Choroid plexus epithelial cell (primary cell): ENCODE results near the gene STAB2.

Experiments
- DNase-seq: peaks from one replicate; pipeline ENCODE4 v3.0.0-alpha.2; 2010; ENCODE audit warnings: low read depth
- H3K4me3 ChIP-seq: 2 replicates; pipeline ENCODE4 v1.5.1; 2011; ENCODE audit warnings: low read depth, mild to moderate bottlenecking, control low read depth, low read length, moderate library complexity
- TF ChIP-seq, protein P1 (sequence below): conservative IDR thresholded peaks from 2 replicates; pipeline ENCODE4 v1.5.1; 2011; ENCODE audit warnings: low read depth, mild to moderate bottlenecking, control low read depth, inconsistent platforms, low read length, moderate library complexity

STAB2 gene, protein sequence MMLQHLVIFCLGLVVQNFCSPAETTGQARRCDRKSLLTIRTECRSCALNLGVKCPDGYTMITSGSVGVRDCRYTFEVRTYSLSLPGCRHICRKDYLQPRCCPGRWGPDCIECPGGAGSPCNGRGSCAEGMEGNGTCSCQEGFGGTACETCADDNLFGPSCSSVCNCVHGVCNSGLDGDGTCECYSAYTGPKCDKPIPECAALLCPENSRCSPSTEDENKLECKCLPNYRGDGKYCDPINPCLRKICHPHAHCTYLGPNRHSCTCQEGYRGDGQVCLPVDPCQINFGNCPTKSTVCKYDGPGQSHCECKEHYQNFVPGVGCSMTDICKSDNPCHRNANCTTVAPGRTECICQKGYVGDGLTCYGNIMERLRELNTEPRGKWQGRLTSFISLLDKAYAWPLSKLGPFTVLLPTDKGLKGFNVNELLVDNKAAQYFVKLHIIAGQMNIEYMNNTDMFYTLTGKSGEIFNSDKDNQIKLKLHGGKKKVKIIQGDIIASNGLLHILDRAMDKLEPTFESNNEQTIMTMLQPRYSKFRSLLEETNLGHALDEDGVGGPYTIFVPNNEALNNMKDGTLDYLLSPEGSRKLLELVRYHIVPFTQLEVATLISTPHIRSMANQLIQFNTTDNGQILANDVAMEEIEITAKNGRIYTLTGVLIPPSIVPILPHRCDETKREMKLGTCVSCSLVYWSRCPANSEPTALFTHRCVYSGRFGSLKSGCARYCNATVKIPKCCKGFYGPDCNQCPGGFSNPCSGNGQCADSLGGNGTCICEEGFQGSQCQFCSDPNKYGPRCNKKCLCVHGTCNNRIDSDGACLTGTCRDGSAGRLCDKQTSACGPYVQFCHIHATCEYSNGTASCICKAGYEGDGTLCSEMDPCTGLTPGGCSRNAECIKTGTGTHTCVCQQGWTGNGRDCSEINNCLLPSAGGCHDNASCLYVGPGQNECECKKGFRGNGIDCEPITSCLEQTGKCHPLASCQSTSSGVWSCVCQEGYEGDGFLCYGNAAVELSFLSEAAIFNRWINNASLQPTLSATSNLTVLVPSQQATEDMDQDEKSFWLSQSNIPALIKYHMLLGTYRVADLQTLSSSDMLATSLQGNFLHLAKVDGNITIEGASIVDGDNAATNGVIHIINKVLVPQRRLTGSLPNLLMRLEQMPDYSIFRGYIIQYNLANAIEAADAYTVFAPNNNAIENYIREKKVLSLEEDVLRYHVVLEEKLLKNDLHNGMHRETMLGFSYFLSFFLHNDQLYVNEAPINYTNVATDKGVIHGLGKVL (N-terminal part only)

DNA sequence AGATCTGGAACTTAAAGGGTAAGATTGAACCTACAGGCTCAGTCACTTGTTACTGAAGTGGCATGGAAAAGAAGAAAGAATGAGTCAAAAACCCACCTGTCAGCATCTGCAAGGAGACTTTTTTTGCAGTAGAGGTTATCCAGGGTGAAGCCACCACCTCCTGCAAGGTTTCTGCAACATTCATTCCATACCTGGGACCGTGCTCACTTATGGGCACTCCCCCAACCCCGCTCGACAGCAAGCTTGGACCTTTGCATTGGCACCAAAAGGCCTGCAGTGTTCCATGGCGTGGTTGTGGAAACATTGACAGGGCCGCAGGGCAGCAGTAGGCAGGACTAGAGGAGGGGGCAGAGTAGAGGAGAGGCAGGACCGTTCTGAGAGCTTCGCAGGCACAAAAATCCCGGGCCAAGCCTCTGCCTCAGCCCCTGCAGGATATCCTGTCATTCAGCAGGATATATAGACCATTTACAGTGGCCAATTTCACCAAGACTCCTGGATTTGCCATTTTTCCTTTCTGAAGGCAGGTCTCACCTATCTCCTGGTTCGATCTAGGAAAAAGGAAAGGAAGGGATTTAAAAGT lies at the start of gene STAB2:
Gene STAB2, plus strand, starts transcription at position 483 of the 580 bp plus-strand sequence. CDS start 204 bp downstream, outside the sequence.
- no peak within 1 kb of the TSS for H3K4me3 ChIP-seq
- TF ChIP-seq, protein P1, sequence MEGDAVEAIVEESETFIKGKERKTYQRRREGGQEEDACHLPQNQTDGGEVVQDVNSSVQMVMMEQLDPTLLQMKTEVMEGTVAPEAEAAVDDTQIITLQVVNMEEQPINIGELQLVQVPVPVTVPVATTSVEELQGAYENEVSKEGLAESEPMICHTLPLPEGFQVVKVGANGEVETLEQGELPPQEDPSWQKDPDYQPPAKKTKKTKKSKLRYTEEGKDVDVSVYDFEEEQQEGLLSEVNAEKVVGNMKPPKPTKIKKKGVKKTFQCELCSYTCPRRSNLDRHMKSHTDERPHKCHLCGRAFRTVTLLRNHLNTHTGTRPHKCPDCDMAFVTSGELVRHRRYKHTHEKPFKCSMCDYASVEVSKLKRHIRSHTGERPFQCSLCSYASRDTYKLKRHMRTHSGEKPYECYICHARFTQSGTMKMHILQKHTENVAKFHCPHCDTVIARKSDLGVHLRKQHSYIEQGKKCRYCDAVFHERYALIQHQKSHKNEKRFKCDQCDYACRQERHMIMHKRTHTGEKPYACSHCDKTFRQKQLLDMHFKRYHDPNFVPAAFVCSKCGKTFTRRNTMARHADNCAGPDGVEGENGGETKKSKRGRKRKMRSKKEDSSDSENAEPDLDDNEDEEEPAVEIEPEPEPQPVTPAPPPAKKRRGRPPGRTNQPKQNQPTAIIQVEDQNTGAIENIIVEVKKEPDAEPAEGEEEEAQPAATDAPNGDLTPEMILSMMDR = no peak
- DNase-seq = no peak

DNA sequence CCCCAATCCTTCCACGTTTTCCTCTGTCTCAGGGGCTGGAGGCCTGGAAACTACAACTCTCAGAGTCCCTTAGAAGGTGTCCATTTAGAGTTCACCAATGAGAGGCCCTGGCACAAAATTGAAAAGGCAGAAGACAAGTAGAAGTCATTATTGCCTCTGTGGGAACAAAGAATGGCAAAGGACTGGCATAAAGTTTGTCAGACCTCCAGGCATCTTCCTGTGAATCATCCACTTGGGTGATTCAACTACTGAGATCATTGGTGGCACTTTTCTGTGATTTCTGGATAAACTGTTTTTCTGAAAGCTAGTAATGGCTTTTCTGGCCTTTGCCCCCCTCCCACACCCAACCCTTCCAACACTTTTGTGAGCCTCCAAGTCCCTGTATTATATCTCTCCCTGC lies 48.7 kb upstream of the STAB2 start:
- TF ChIP-seq, protein P1 = no peak
- H3K4me3 ChIP-seq = no peak overlapping the region
- no peak for DNase-seq

DNA sequence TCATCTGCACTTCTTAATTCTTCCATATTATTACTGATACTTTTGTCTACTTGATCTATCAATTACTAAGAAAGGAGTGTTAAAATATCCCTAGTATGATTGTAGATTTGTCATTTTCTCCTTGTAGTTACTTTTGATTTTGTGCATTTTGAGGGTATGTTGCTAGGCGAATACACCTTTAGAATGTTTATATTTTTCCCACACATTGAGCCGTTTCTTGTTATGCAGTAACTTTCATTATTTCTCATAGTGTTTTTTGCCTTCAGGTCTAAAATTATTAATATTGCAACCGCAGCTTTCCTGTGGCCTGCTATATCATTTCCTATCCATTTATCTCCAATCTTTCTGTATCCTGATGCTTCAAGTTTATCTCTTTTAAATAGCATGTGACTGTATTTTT lies 46.8 kb upstream of the STAB2 start:
- TF ChIP-seq, protein P1 = no peak
- DNase-seq = no peak

DNA sequence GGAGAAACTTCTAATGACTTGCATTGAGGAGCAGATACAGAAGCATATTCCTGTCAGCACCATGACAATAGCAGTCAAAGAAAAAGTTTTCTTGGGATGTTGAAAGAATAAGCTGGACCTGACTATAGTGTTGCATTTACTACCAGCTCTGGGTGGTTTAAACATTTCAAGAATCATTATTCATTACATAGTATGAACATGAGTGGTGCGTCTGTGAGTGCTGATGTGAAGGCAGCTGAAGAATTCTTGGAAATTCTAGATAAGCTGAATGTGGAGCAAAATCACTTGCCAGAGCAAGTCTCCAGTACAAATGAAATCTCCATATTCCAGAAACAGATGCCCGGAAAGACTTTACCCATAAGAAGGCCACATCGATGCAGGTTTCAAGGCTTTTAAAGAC lies 45.0 kb upstream of the STAB2 start:
- TF ChIP-seq, protein P1 = no peak
- DNase-seq = no peak
- H3K4me3 ChIP-seq = no peak overlapping the region

More for the DNA sequence above, 46.8 kb upstream of the STAB2 start:
- H3K4me3 ChIP-seq = no peak overlapping the region

DNA sequence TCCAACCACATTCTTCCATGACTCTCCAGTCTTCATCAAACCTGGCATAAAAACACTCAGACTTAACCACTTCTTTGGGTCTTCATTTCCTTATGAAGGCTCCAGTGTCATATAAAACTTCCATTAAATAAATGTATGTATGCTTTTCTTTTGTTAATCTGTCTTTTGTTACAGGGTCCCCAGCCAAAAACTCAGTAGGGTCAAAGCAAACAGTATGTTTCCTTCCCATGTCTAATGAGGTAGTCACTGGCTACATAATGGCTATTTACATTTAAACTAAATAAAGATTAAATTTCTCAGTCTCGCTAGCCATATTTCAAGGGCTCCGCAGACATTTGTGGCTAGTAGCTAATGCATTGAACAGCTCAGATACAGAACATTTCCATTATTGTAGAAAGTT lies 40.1 kb upstream of the STAB2 start:
- H3K4me3 ChIP-seq = no peak overlapping the region
- TF ChIP-seq, protein P1 = no peak
- no peak for DNase-seq

DNA sequence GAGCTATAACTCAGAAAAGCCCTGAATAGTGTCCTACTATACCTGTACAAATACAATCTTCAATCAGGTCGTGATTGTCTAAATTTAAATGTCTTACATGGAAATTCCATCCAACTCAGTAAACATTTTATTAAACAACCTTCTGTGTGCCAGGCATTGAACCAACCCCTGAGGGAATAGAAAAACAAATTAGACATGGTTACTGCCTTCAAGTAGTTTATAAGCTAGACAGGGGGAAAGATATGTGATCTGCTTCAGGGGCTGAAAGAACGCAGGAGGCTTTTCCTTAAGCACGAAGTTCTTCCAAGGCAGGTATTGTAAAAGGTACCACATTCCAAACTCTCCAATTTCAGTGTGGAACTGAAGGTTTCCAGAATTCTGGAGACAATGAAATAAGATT lies 39.7 kb upstream of the STAB2 start:
- no peak for DNase-seq
- TF ChIP-seq, protein P1 = no peak
- no peak overlapping the region for H3K4me3 ChIP-seq
